Astrocyte of the cerebellum (primary cell): ENCODE data around the gene C19orf25.

Experiments
- DNase-seq: peaks from one replicate; pipeline ENCODE4 v3.0.0-alpha.2; 2011; ENCODE audit warnings: low read depth
- H3K4me3 ChIP-seq: 2 replicates; pipeline ENCODE4 v1.5.1; 2011; ENCODE audit warnings: mild to moderate bottlenecking, low read depth, low read length, moderate library complexity
- CTCF ChIP-seq: IDR thresholded peaks from 2 replicates; pipeline ENCODE4 v1.5.1; 2012; ENCODE audit warnings: low read length, low read depth, moderate library complexity, mild to moderate bottlenecking; ENCODE audit errors: missing control alignments
- in situ Hi-C: cut with HindIII; loops from 2 replicates; pipeline ENCODE4 v1.10.0; 2017; ENCODE audit warnings: low sequenced_read_pairs

Gene C19orf25

GRCh38 chr19:1494115-1494815 lies 15.2 kb upstream of the C19orf25 start:
- no peak overlapping the region for H3K4me3 ChIP-seq
- TF ChIP-seq CTCF = no peak
- in situ Hi-C loops = no loop called here
- no peak for DNase-seq

- DNase-seq = no peak
- no peak overlapping the region for H3K4me3 ChIP-seq
- in situ Hi-C loops = no loop called here
- TF ChIP-seq CTCF = no peak
These were observed 13.5 kb upstream of the C19orf25 start for GRCh38 chr19:1492474-1493006.

- no peak for TF ChIP-seq CTCF
- no peak for DNase-seq
- in situ Hi-C loops = no loop called here
- no peak overlapping the region for H3K4me3 ChIP-seq
These were observed 12.8 kb upstream of the C19orf25 start for GRCh38 chr19:1491849-1492170.

GRCh38 chr19:1491114-1491848 lies 12.3 kb upstream of the C19orf25 start, which contains the start of gene REEP6:
REEP6 (plus strand) TSS chr19:1491181; CDS start chr19:1491270, 89 bp downstream.
- in situ Hi-C loops = no loop called here
- H3K4me3 ChIP-seq = peak within 1 kb of the TSS; percentile 49
- no peak for DNase-seq
- TF ChIP-seq CTCF = no peak

GRCh38 chr19:1490311-1491113 lies 11.5 kb upstream of the C19orf25 start, which contains the start of gene PCSK4:
PCSK4 (minus strand) TSS chr19:1490350; CDS start chr19:1490346, 4 bp downstream.
- in situ Hi-C loops = no loop called here
- DNase-seq = peak; percentile 97
- TF ChIP-seq CTCF = no peak

More at GRCh38 chr19:1490311-1491113, 11.5 kb upstream of the C19orf25 start, which contains the start of gene PCSK4:
- H3K4me3 ChIP-seq = peak within 1 kb of the TSS; percentile 49
